ENCODE data around the gene NBPF12. TPM values are rescaled to one million over a fixed set of nuclear protein-coding genes. Genes with fewer than 3 reads are reported as not detected.
"Not testable (repeated sequence)": the region's sequence is repeated elsewhere in the genome, so short reads cannot be mapped to it uniquely, and the experiment has no call there.

The NBPF12 gene
- total RNA-seq, 1 experiment from 2014 or later, result 9.5 TPM

DNA sequence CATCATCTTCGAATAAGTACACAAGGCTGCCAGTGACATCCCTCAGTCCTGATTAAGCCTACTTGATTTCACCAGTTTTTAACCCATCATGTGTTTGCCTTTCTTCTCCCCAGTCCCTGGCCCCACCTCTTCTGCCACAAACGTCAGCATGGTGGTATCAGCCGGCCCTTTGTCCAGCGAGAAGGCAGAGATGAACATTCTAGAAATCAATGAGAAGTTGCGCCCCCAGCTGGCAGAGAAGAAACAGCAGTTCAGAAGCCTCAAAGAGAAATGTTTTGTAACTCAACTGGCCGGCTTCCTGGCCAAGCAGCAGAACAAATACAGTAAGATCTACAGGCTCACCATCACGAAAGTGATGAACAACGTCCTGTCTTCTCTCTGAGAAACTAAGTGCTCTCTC is 28.2 kb downstream of the NBPF12 start:
- H3K4me1 Mint-ChIP-seq (ENCODE audit: low read depth, unreplicated experiment); H3K27me3 Mint-ChIP-seq (ENCODE audit: unreplicated experiment); H3K4me3 Mint-ChIP-seq (ENCODE audit: low read depth, unreplicated experiment); DNase-seq; H3K27ac Mint-ChIP-seq (ENCODE audit: unreplicated experiment); intact Hi-C loops (cut with micrococcal nuclease; ENCODE audit: unreplicated experiment); CTCF ChIA-PET; H3K36me3 Mint-ChIP-seq (ENCODE audit: insufficient read depth, unreplicated experiment); BruUV-seq (replicated peaks); H3K9me3 Mint-ChIP-seq (ENCODE audit: low read depth, unreplicated experiment): not testable (repeated sequence)
- TF ChIP-seq CTCF (IDR thresholded peaks at IDR 0.05; ENCODE audit: unreplicated experiment), result peak; percentile 27

DNA sequence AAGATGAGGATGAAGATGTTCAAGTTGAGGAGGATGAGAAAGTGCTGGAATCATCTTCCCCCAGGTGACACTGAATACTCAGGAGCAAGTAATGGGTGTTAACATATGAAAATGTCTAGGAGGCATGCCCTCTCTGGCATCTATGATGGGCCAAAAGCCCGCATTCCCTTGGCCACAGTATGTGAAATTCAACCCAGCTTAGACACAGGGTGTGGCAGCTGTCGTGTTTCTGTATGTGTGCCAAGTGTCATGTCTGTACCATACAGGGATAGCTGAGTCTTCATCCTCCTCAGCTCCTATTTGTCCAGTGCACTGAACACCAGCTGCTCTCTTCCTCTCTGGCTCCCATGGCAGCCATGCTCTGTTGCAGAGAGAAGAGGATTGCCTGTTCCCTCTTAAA is 32.5 kb downstream of the NBPF12 start:
- H3K4me1 Mint-ChIP-seq (ENCODE audit: low read depth, unreplicated experiment); H3K27ac Mint-ChIP-seq (ENCODE audit: unreplicated experiment); H3K27me3 Mint-ChIP-seq (ENCODE audit: unreplicated experiment); intact Hi-C loops (cut with micrococcal nuclease; ENCODE audit: unreplicated experiment); H3K36me3 Mint-ChIP-seq (ENCODE audit: insufficient read depth, unreplicated experiment); CTCF ChIA-PET; H3K9me3 Mint-ChIP-seq (ENCODE audit: low read depth, unreplicated experiment); DNase-seq; BruUV-seq (replicated peaks); H3K4me3 Mint-ChIP-seq (ENCODE audit: low read depth, unreplicated experiment): not testable (repeated sequence)

DNA sequence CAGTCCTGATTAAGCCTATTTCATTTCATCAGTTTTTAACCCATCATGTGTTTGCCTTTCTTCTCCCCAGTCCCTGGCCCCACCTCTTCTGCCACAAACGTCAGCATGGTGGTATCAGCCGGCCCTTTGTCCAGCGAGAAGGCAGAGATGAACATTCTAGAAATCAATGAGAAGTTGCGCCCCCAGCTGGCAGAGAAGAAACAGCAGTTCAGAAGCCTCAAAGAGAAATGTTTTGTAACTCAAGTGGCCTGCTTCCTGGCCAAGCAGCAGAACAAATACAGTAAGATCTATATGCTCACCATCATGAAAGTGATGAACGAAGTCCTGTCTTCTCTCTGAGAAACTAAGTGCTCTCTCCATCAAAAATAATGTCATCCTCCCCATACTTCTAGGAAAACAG is 34.6 kb downstream of the NBPF12 start:
- H3K4me3 Mint-ChIP-seq (ENCODE audit: low read depth, unreplicated experiment); intact Hi-C loops (cut with micrococcal nuclease; ENCODE audit: unreplicated experiment); H3K9me3 Mint-ChIP-seq (ENCODE audit: low read depth, unreplicated experiment); DNase-seq; H3K27me3 Mint-ChIP-seq (ENCODE audit: unreplicated experiment); BruUV-seq (replicated peaks); H3K36me3 Mint-ChIP-seq (ENCODE audit: insufficient read depth, unreplicated experiment); H3K4me1 Mint-ChIP-seq (ENCODE audit: low read depth, unreplicated experiment); CTCF ChIA-PET; H3K27ac Mint-ChIP-seq (ENCODE audit: unreplicated experiment): not testable (repeated sequence)

- intact Hi-C loops (cut with micrococcal nuclease; ENCODE audit: unreplicated experiment); BruUV-seq (replicated peaks); H3K4me1 Mint-ChIP-seq (ENCODE audit: low read depth, unreplicated experiment); H3K4me3 Mint-ChIP-seq (ENCODE audit: low read depth, unreplicated experiment); H3K36me3 Mint-ChIP-seq (ENCODE audit: insufficient read depth, unreplicated experiment); H3K9me3 Mint-ChIP-seq (ENCODE audit: low read depth, unreplicated experiment); H3K27ac Mint-ChIP-seq (ENCODE audit: unreplicated experiment); DNase-seq; H3K27me3 Mint-ChIP-seq (ENCODE audit: unreplicated experiment); CTCF ChIA-PET: not testable (repeated sequence)
Observed at GRCh38 chr1:146985855-146986254, 47.7 kb downstream of the NBPF12 start.

- H3K36me3 Mint-ChIP-seq (ENCODE audit: insufficient read depth, unreplicated experiment); DNase-seq; BruUV-seq (replicated peaks); H3K4me1 Mint-ChIP-seq (ENCODE audit: low read depth, unreplicated experiment); intact Hi-C loops (cut with micrococcal nuclease; ENCODE audit: unreplicated experiment); H3K27ac Mint-ChIP-seq (ENCODE audit: unreplicated experiment); CTCF ChIA-PET; H3K9me3 Mint-ChIP-seq (ENCODE audit: low read depth, unreplicated experiment); H3K4me3 Mint-ChIP-seq (ENCODE audit: low read depth, unreplicated experiment); H3K27me3 Mint-ChIP-seq (ENCODE audit: unreplicated experiment): not testable (repeated sequence)
Observed at GRCh38 chr1:146986450-146986849, 48.3 kb downstream of the NBPF12 start.

GRCh38 chr1:146987502-146987901 is 49.4 kb downstream of the NBPF12 start:
- H3K4me3 Mint-ChIP-seq (ENCODE audit: low read depth, unreplicated experiment); DNase-seq; intact Hi-C loops (cut with micrococcal nuclease; ENCODE audit: unreplicated experiment); BruUV-seq (replicated peaks); H3K27me3 Mint-ChIP-seq (ENCODE audit: unreplicated experiment); H3K36me3 Mint-ChIP-seq (ENCODE audit: insufficient read depth, unreplicated experiment); CTCF ChIA-PET; H3K9me3 Mint-ChIP-seq (ENCODE audit: low read depth, unreplicated experiment); H3K27ac Mint-ChIP-seq (ENCODE audit: unreplicated experiment); H3K4me1 Mint-ChIP-seq (ENCODE audit: low read depth, unreplicated experiment): not testable (repeated sequence)

- H3K27me3 Mint-ChIP-seq (ENCODE audit: unreplicated experiment); H3K9me3 Mint-ChIP-seq (ENCODE audit: low read depth, unreplicated experiment); H3K36me3 Mint-ChIP-seq (ENCODE audit: insufficient read depth, unreplicated experiment); H3K27ac Mint-ChIP-seq (ENCODE audit: unreplicated experiment); BruUV-seq (replicated peaks); intact Hi-C loops (cut with micrococcal nuclease; ENCODE audit: unreplicated experiment); H3K4me1 Mint-ChIP-seq (ENCODE audit: low read depth, unreplicated experiment); H3K4me3 Mint-ChIP-seq (ENCODE audit: low read depth, unreplicated experiment); CTCF ChIA-PET; DNase-seq: not testable (repeated sequence)
Observed at GRCh38 chr1:146989455-146989854, 51.3 kb downstream of the NBPF12 start.

GRCh38 chr1:147008495-147008894 is 70.4 kb downstream of the NBPF12 start:
- H3K4me1 Mint-ChIP-seq (ENCODE audit: low read depth, unreplicated experiment); intact Hi-C loops (cut with micrococcal nuclease; ENCODE audit: unreplicated experiment); BruUV-seq (replicated peaks); DNase-seq; H3K4me3 Mint-ChIP-seq (ENCODE audit: low read depth, unreplicated experiment); H3K36me3 Mint-ChIP-seq (ENCODE audit: insufficient read depth, unreplicated experiment); CTCF ChIA-PET; H3K27ac Mint-ChIP-seq (ENCODE audit: unreplicated experiment): not testable (repeated sequence)
- Mint-ChIP-seq H3K27me3 (ENCODE audit: unreplicated experiment) (peaks cover 31% of the 10 kb centered on the region), H3K9me3 (ENCODE audit: low read depth, unreplicated experiment) (peaks cover 12% of the 10 kb centered on the region)

DNA sequence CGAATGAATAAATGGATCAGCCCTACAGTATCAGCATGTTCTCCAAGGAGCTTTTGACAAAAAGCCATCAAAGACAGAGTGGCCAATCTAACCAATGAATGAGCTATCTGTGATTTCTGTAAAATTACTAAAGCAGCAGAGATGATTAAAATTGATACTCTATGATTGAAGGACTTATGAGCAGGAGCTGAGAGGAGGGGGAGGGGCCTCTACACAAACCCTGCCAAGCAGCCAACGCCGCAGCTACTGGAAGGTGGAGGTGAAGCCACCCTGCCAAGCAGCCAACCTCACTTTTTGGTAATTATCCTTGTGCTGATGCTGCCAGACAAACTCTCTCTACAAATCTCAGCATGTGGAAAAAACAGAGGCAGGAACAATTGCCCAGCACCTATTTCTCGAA is 88.9 kb downstream of the NBPF12 start:
- H3K4me1 Mint-ChIP-seq (ENCODE audit: low read depth, unreplicated experiment); DNase-seq; CTCF ChIA-PET; H3K36me3 Mint-ChIP-seq (ENCODE audit: insufficient read depth, unreplicated experiment); BruUV-seq (replicated peaks); H3K27ac Mint-ChIP-seq (ENCODE audit: unreplicated experiment); H3K4me3 Mint-ChIP-seq (ENCODE audit: low read depth, unreplicated experiment); H3K9me3 Mint-ChIP-seq (ENCODE audit: low read depth, unreplicated experiment): not testable (repeated sequence)
- intact Hi-C loops (cut with micrococcal nuclease; ENCODE audit: unreplicated experiment), result loop anchor here (10.0 kb wide), 1 partner anchor 58 kb away; no protein-coding TSS in a partner anchor
- H3K27me3 Mint-ChIP-seq (ENCODE audit: unreplicated experiment), result peaks cover 96% of the 10 kb centered on the region

DNA sequence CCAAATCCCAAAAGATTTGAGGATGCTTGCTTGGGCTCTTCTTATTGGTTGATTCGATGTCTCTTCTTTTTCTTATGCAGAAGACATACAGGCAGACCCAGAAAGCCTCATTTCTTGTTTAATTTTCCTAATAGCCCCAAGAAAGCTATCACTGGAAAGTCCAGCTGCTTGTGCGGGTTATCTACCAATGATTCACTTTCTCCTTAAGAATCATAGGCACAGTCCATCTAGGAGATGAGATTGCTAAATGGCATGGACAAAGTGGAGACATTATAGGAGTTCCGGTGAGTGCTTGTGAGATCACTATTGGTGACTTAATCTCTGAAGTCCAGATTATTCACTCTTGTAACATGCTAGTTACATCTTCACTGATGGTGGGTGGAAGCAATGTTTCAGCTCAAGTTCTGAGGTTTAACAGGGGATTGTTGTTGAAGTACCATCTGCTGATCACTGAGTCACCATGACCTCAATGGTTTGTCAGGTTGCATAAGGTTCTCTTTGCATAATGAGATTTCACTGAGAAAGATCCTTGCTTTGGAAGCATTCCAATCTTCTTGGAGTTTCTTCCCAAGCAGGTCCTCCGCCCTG is 92.0 kb downstream of the NBPF12 start:
- H3K4me1 Mint-ChIP-seq (ENCODE audit: low read depth, unreplicated experiment); H3K27ac Mint-ChIP-seq (ENCODE audit: unreplicated experiment); CTCF ChIA-PET; H3K36me3 Mint-ChIP-seq (ENCODE audit: insufficient read depth, unreplicated experiment); H3K4me3 Mint-ChIP-seq (ENCODE audit: low read depth, unreplicated experiment); H3K9me3 Mint-ChIP-seq (ENCODE audit: low read depth, unreplicated experiment); DNase-seq; BruUV-seq (replicated peaks): not testable (repeated sequence)
- H3K27me3 Mint-ChIP-seq (ENCODE audit: unreplicated experiment), result peaks cover 90% of the 10 kb centered on the region
- intact Hi-C loops (cut with micrococcal nuclease; ENCODE audit: unreplicated experiment), result loop anchor here (10.0 kb wide), 1 partner anchor 1955 kb away; no protein-coding TSS in a partner anchor
